Stomach (tissue), 4 donors: ENCODE data around the gene SIX2.

Source experiments
- CTCF ChIP-seq, 7 experiments: fragments of 450-650 bp in 4 of 7; fragments of 200-600 bp in 3 of 7; sonication (generic) in 3 of 7; IDR thresholded peaks; one replicate each; pipeline ENCODE4 v1.5.1; 2016 to 2019; ENCODE audit warnings: antibody characterized with exemption in 7 of 7, control low read depth in 2 of 7, mild to moderate bottlenecking in 1 of 7
- EP300 ChIP-seq: sonication (generic); formaldehyde crosslinking; IDR thresholded peaks from one replicate; pipeline ENCODE4 v1.6.1; 2017; ENCODE audit warnings: antibody characterized with exemption
- POLR2AphosphoS5 ChIP-seq, 3 donors: sonication (generic); formaldehyde crosslinking; IDR thresholded peaks; one replicate each; pipeline ENCODE4 v1.6.1; 2016; ENCODE audit warnings: antibody characterized with exemption in 3 of 3

DNA sequence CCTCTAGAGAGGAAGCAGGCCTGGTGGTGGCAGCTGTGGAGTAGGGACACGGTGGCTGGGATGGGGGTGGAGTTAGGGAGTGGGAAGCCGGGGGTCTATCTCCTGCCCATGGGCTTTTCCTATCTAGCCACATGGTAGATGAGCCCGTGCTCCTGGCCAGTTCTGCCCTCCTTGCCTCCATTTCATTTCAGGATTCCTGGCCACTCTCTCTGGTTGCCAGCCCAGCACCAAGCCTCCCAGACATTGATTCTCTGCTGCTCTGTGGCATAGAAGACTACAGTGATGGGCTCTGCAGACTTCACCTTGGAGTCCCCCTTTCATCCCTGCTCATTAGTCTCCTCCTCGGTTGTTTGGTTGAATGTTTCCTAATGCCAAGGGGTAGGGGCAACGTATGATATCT lies 48.4 kb downstream of the SIX2 start:
- no peak for TF ChIP-seq CTCF (IDR thresholded peaks at IDR 0.05)
- no peak for TF ChIP-seq EP300
- no peak for TF ChIP-seq POLR2AphosphoS5 (IDR thresholded peaks at IDR 0.05)
